ENCODE measurements around the gene COPG2.
"Not testable (repeated sequence)": the region's sequence is repeated elsewhere in the genome, so short reads cannot be mapped to it uniquely, and the experiment has no call there.

The COPG2 gene

GRCh38 chr7:130570144-130570543, 98.4 kb downstream of the COPG2 start:
- in situ Hi-C loops (cut with MboI; ENCODE audit: low sequenced_read_pairs) = not testable (repeated sequence)

- in situ Hi-C loops (cut with MboI; ENCODE audit: low sequenced_read_pairs) = no loop called here
These were observed 101.7 kb downstream of the COPG2 start for GRCh38 chr7:130566898-130567280.

GRCh38 chr7:130566168-130566897, 102.2 kb downstream of the COPG2 start:
- in situ Hi-C loops (cut with MboI; ENCODE audit: low sequenced_read_pairs) = no loop called here

GRCh38 chr7:130560972-130561371, 107.6 kb downstream of the COPG2 start:
- in situ Hi-C loops (cut with MboI; ENCODE audit: low sequenced_read_pairs) = no loop called here

- in situ Hi-C loops (cut with MboI; ENCODE audit: low sequenced_read_pairs) = no loop called here
These were observed 109.4 kb downstream of the COPG2 start for GRCh38 chr7:130559184-130559583.

- in situ Hi-C loops (cut with MboI; ENCODE audit: low sequenced_read_pairs) = no loop called here
These were observed 114.1 kb downstream of the COPG2 start for GRCh38 chr7:130554481-130554880.

- in situ Hi-C loops (cut with MboI; ENCODE audit: low sequenced_read_pairs) = no loop called here
These were observed 115.0 kb downstream of the COPG2 start for GRCh38 chr7:130553398-130554029.

GRCh38 chr7:130544356-130544755, 124.2 kb downstream of the COPG2 start:
- in situ Hi-C loops (cut with MboI; ENCODE audit: low sequenced_read_pairs) = no loop called here

- in situ Hi-C loops (cut with MboI; ENCODE audit: low sequenced_read_pairs) = no loop called here
These were observed 125.0 kb downstream of the COPG2 start for GRCh38 chr7:130543487-130544010.

GRCh38 chr7:130542297-130542696, 126.3 kb downstream of the COPG2 start:
- in situ Hi-C loops (cut with MboI; ENCODE audit: low sequenced_read_pairs) = not testable (repeated sequence)

GRCh38 chr7:130541287-130541686, 127.3 kb downstream of the COPG2 start:
- in situ Hi-C loops (cut with MboI; ENCODE audit: low sequenced_read_pairs) = not testable (repeated sequence)

GRCh38 chr7:130537894-130538293, 130.7 kb downstream of the COPG2 start:
- in situ Hi-C loops (cut with MboI; ENCODE audit: low sequenced_read_pairs) = not testable (repeated sequence)

- in situ Hi-C loops (cut with MboI; ENCODE audit: low sequenced_read_pairs) = no loop called here
These were observed 139.1 kb downstream of the COPG2 start for GRCh38 chr7:130529417-130529816.

- in situ Hi-C loops (cut with MboI; ENCODE audit: low sequenced_read_pairs) = not testable (repeated sequence)
These were observed 140.7 kb downstream of the COPG2 start for GRCh38 chr7:130527752-130528355.

- in situ Hi-C loops (cut with MboI; ENCODE audit: low sequenced_read_pairs) = no loop called here
These were observed 143.9 kb downstream of the COPG2 start for GRCh38 chr7:130524628-130525027.

- in situ Hi-C loops (cut with MboI; ENCODE audit: low sequenced_read_pairs) = not testable (repeated sequence)
These were observed 144.9 kb downstream of the COPG2 start for GRCh38 chr7:130523519-130524125.

- in situ Hi-C loops (cut with MboI; ENCODE audit: low sequenced_read_pairs) = no loop called here
These were observed 147.1 kb downstream of the COPG2 start for GRCh38 chr7:130521258-130521951.

- in situ Hi-C loops (cut with MboI; ENCODE audit: low sequenced_read_pairs) = no loop called here
These were observed 153.1 kb downstream of the COPG2 start for GRCh38 chr7:130515315-130516040.

- in situ Hi-C loops (cut with MboI; ENCODE audit: low sequenced_read_pairs) = no loop called here
These were observed 155.1 kb downstream of the COPG2 start for GRCh38 chr7:130513447-130513846.

GRCh38 chr7:130512038-130512437, 156.5 kb downstream of the COPG2 start:
- in situ Hi-C loops (cut with MboI; ENCODE audit: low sequenced_read_pairs) = not testable (repeated sequence)
